Activated B cell treated with CpG ODN at 0.5 μM for 24 hours (primary cell): ENCODE data around the gene NDOR1. TPM values are rescaled to one million over a fixed set of nuclear protein-coding genes. Genes with fewer than 3 reads are reported as not detected.
"Not testable (repeated sequence)": the region's sequence is repeated elsewhere in the genome, so short reads cannot be mapped to it uniquely, and the experiment has no call there.

Experiments used
- ATAC-seq: fragments of 200-7000 bp; cut with Tn5 transposase; one replicate; pipeline ENCODE4 v1.10.0; 2021; ENCODE audit warnings: low read depth, mild to moderate bottlenecking, moderate library complexity
- CTCF ChIA-PET: fragments of 350-600 bp; sonication (Branson Sonifier 250); formaldehyde crosslinking; loops from one replicate; lab custom pipeline; 2021; ENCODE audit warnings: antibody characterized with exemption; lab: Charles Lee
- POLR2A ChIA-PET: fragments of 350-600 bp; sonication (Branson Sonifier 250); formaldehyde crosslinking; loops from one replicate; lab custom pipeline; 2021; ENCODE audit warnings: antibody characterized with exemption; lab: Charles Lee
- DNase-seq: peaks from one replicate; pipeline ENCODE4 v3.0.0; 2022
- H3K27ac Mint-ChIP-seq: one replicate; pipeline ENCODE4 v1.8.0; 2020; ENCODE audit warnings: mixed read lengths
- H3K27me3 Mint-ChIP-seq: one replicate; pipeline ENCODE4 v1.8.0; 2021; ENCODE audit warnings: mixed read lengths
- H3K36me3 Mint-ChIP-seq: one replicate; pipeline ENCODE4 v1.8.0; 2021; ENCODE audit warnings: low read depth, mixed read lengths
- H3K4me1 Mint-ChIP-seq: one replicate; pipeline ENCODE4 v1.8.0; 2021; ENCODE audit warnings: mixed read lengths
- H3K4me3 Mint-ChIP-seq: one replicate; pipeline ENCODE4 v1.8.0; 2020; ENCODE audit warnings: mild to moderate bottlenecking, mixed read lengths
- H3K9me3 Mint-ChIP-seq: one replicate; pipeline ENCODE4 v1.8.0; 2020; ENCODE audit warnings: mixed read lengths
- intact Hi-C: fragments of 100-400 bp; cut with micrococcal nuclease; formaldehyde crosslinking; loops from one replicate; pipeline ENCODE4 v1.15.1; 2024
- total RNA-seq: library from RNA; stranded (reverse); gene quantifications from 2 replicates; pipeline ENCODE4 v1.2.3, GENCODE V29; 2022
- TF ChIP-seq, protein P1 (sequence below): fragments of 200-600 bp; IDR thresholded peaks from one replicate; pipeline ENCODE4 v1.8.0; 2022; ENCODE audit warnings: antibody characterized with exemption, mild to moderate bottlenecking

NDOR1 gene
- total RNA-seq, 1 donor from 2014 or later: 38.7 TPM

DNA sequence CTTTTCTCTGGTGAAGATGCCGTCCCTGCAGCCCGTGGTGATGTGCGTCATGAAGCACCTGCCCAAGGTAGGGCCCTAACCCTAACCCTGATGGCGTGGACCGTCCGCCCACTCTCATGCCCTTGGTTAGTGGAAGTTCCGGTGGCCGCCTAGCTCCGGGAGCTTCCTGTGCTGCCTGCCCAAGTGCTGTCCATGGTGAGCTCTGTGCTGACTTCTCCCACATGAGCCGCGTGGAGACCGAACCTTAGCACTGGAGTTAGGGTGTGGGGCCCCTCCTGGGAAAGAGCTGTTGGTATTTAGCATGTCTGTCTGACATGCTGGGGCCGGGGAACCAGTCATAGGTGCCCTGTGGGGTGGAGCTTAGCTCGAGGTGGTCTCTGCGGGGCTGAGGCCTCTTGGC lies 50.9 kb downstream of the NDOR1 start:
- peaks cover 21% of the 10 kb centered on the region for H3K36me3 Mint-ChIP-seq
- intact Hi-C loops: no loop called here
- ChIA-PET CTCF (no interaction called here), POLR2A (interaction anchor here (0.6 to 8.5 kb wide), 5 partner anchors 11 to 37 kb away, joined by 4 to 160 read pairs (median 8); partner anchors contain the start of genes RNF208, TOR4A and TUBB4B)
- H3K27me3 Mint-ChIP-seq: no peaks in the 10 kb centered on the region
- H3K9me3 Mint-ChIP-seq: no peaks in the 10 kb centered on the region
- DNase-seq (no peak), ATAC-seq (no peak)
- H3K4me3 Mint-ChIP-seq: peak overlapping the region; percentile 90
- H3K27ac Mint-ChIP-seq: no peak overlapping the region
- H3K4me1 Mint-ChIP-seq: peaks cover 19% of the 10 kb centered on the region
- TF ChIP-seq, protein P1, sequence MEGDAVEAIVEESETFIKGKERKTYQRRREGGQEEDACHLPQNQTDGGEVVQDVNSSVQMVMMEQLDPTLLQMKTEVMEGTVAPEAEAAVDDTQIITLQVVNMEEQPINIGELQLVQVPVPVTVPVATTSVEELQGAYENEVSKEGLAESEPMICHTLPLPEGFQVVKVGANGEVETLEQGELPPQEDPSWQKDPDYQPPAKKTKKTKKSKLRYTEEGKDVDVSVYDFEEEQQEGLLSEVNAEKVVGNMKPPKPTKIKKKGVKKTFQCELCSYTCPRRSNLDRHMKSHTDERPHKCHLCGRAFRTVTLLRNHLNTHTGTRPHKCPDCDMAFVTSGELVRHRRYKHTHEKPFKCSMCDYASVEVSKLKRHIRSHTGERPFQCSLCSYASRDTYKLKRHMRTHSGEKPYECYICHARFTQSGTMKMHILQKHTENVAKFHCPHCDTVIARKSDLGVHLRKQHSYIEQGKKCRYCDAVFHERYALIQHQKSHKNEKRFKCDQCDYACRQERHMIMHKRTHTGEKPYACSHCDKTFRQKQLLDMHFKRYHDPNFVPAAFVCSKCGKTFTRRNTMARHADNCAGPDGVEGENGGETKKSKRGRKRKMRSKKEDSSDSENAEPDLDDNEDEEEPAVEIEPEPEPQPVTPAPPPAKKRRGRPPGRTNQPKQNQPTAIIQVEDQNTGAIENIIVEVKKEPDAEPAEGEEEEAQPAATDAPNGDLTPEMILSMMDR: no peak

DNA sequence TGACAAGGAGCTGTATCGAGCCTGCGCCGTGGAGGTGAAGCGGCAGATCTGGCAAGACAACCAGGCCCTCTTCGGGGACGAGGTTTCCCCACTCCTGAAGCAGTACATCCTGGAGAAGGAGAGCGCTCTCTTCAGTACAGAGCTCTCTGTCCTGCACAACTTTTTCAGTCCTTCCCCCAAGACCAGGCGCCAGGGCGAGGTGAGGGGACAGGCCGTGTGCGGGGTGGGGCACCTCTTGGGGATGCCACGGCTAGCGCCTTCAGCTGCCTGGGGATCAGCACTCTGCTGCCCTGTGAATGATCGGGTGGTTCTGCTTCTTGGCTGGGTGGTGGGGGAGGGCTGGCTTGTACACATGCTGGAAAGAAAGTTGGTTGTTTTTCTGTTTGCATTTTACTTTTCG lies 51.4 kb downstream of the NDOR1 start:
- Mint-ChIP-seq H3K4me1 (peaks cover 23% of the 10 kb centered on the region), H3K4me3 (peak overlapping the region; percentile 90), H3K9me3 (no peaks in the 10 kb centered on the region), H3K27me3 (no peaks in the 10 kb centered on the region), H3K36me3 (peaks cover 25% of the 10 kb centered on the region), H3K27ac (no peak overlapping the region)
- POLR2A ChIA-PET: interaction anchor here (0.5 to 8.5 kb wide), 5 partner anchors 8 to 34 kb away, joined by 3 to 160 read pairs (median 4); partner anchors contain the start of genes RNF208 and TUBB4B
- DNase-seq: no peak
- CTCF ChIA-PET: no interaction called here
- TF ChIP-seq, protein P1: no peak
- intact Hi-C loops: no loop called here
- no peak for ATAC-seq

GRCh38 chr9:137262173-137262908 lies 56.8 kb downstream of the NDOR1 start:
- DNase-seq, intact Hi-C loops, H3K27me3 Mint-ChIP-seq, H3K27ac Mint-ChIP-seq, H3K4me3 Mint-ChIP-seq, H3K9me3 Mint-ChIP-seq, H3K4me1 Mint-ChIP-seq, ATAC-seq: not testable (repeated sequence)
- H3K36me3 Mint-ChIP-seq: peaks cover 43% of the 10 kb centered on the region
- ChIA-PET CTCF (interaction anchor here (1.1 to 3.2 kb wide), 2 partner anchors 12 to 25 kb away, joined by 3 to 13 read pairs; no protein-coding TSS in a partner anchor), POLR2A (interaction anchor here (0.7 to 1.9 kb wide), 4 partner anchors 15 to 216 kb away, joined by 4 to 11 read pairs (median 5); partner anchors contain the start of genes NPDC1, TOR4A and TUBB4B)

- peaks cover 11% of the 10 kb centered on the region for H3K4me1 Mint-ChIP-seq
- H3K9me3 Mint-ChIP-seq: no peaks in the 10 kb centered on the region
- H3K27me3 Mint-ChIP-seq: no peaks in the 10 kb centered on the region
- intact Hi-C loops: no loop called here
- TF ChIP-seq, protein P1: no peak
- CTCF ChIA-PET: interaction anchor here (0.9 to 3.2 kb wide), 3 partner anchors 11 to 26 kb away, joined by 3 to 13 read pairs (median 4); partner anchors contain the start of gene TUBB4B
- no peak for ATAC-seq
- peaks cover 47% of the 10 kb centered on the region for H3K36me3 Mint-ChIP-seq
- H3K4me3 Mint-ChIP-seq: no peak overlapping the region
- DNase-seq: no peak
- no peak overlapping the region for H3K27ac Mint-ChIP-seq
- POLR2A ChIA-PET: no interaction called here
Measured at GRCh38 chr9:137262909-137263285, 57.4 kb downstream of the NDOR1 start.

- Mint-ChIP-seq H3K4me1 (peaks cover 17% of the 10 kb centered on the region), H3K4me3 (no peak overlapping the region), H3K36me3 (peaks cover 48% of the 10 kb centered on the region), H3K27ac (no peak overlapping the region), H3K27me3 (no peaks in the 10 kb centered on the region), H3K9me3 (no peaks in the 10 kb centered on the region)
- POLR2A ChIA-PET: no interaction called here
- ATAC-seq: no peak
- CTCF ChIA-PET: interaction anchor here (0.9 to 3.2 kb wide), 2 partner anchors 23 to 27 kb away, joined by 4 to 13 read pairs; partner anchors contain the start of gene TUBB4B
- intact Hi-C loops: no loop called here
- no peak for DNase-seq
- TF ChIP-seq, protein P1: no peak
Measured at GRCh38 chr9:137263506-137263905, 58.0 kb downstream of the NDOR1 start.
